Brain microvascular endothelial cell (primary cell): ENCODE measurements around the gene DYSF.

Source experiments
- DNase-seq: peaks from one replicate; pipeline ENCODE4 v3.0.0-alpha.2; 2020
- H3K27ac ChIP-seq: fragments of 250-450 bp; sonication (Bioruptor Pico); 2 replicates; pipeline ENCODE4 v1.5.1; 2020; ENCODE audit warnings: mild to moderate bottlenecking, moderate library complexity
- H3K27me3 ChIP-seq: fragments of 250-450 bp; sonication (Bioruptor Pico); replicated peaks from 2 replicates; pipeline ENCODE4 v1.5.1; 2020; ENCODE audit warnings: mild to moderate bottlenecking
- H3K36me3 ChIP-seq: fragments of 250-450 bp; sonication (Bioruptor Pico); replicated peaks from 2 replicates; pipeline ENCODE4 v1.5.1; 2020; ENCODE audit warnings: mild to moderate bottlenecking
- H3K4me3 ChIP-seq: 2 replicates; pipeline ENCODE4 v1.5.1; 2011; ENCODE audit warnings: low read depth, mild to moderate bottlenecking, control low read depth, low read length, moderate library complexity
- in situ Hi-C: cut with HindIII; loops from 2 replicates; pipeline ENCODE4 v1.10.0; 2017; ENCODE audit warnings: low sequenced_read_pairs, low pct_ligation_motif_present
- TF ChIP-seq, protein P1 (sequence below): IDR thresholded peaks from 2 replicates; pipeline ENCODE4 v1.5.1; 2011; ENCODE audit warnings: low read depth, mild to moderate bottlenecking, moderate library complexity, low read length, control low read depth, inconsistent platforms; ENCODE audit errors: missing control alignments

DYSF gene

GRCh38 chr2:71466301-71467179, 13.2 kb downstream of the DYSF start:
- in situ Hi-C loops = no loop called here
- no peak for DNase-seq
- H3K27ac ChIP-seq = no peak overlapping the region
- peak overlapping the region; percentile 69 for H3K4me3 ChIP-seq
- H3K36me3 ChIP-seq = no peaks in the 10 kb centered on the region
- H3K27me3 ChIP-seq = no peaks in the 10 kb centered on the region
- TF ChIP-seq, protein P1, sequence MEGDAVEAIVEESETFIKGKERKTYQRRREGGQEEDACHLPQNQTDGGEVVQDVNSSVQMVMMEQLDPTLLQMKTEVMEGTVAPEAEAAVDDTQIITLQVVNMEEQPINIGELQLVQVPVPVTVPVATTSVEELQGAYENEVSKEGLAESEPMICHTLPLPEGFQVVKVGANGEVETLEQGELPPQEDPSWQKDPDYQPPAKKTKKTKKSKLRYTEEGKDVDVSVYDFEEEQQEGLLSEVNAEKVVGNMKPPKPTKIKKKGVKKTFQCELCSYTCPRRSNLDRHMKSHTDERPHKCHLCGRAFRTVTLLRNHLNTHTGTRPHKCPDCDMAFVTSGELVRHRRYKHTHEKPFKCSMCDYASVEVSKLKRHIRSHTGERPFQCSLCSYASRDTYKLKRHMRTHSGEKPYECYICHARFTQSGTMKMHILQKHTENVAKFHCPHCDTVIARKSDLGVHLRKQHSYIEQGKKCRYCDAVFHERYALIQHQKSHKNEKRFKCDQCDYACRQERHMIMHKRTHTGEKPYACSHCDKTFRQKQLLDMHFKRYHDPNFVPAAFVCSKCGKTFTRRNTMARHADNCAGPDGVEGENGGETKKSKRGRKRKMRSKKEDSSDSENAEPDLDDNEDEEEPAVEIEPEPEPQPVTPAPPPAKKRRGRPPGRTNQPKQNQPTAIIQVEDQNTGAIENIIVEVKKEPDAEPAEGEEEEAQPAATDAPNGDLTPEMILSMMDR = no peak

- H3K36me3 ChIP-seq = no peaks in the 10 kb centered on the region
- no peak for DNase-seq
- in situ Hi-C loops = no loop called here
- H3K27me3 ChIP-seq = no peaks in the 10 kb centered on the region
- peak overlapping the region; percentile 69 for H3K4me3 ChIP-seq
- H3K27ac ChIP-seq = no peak overlapping the region
- TF ChIP-seq, protein P1 = no peak
These were observed 13.9 kb downstream of the DYSF start for GRCh38 chr2:71467180-71467815.

- in situ Hi-C loops = no loop called here
- TF ChIP-seq, protein P1 = no peak
- no peak for DNase-seq
- no peak overlapping the region for H3K27ac ChIP-seq
- H3K36me3 ChIP-seq = no peaks in the 10 kb centered on the region
- no peaks in the 10 kb centered on the region for H3K27me3 ChIP-seq
- H3K4me3 ChIP-seq = no peak overlapping the region
These were observed 15.1 kb downstream of the DYSF start for GRCh38 chr2:71468279-71469015.

DNA sequence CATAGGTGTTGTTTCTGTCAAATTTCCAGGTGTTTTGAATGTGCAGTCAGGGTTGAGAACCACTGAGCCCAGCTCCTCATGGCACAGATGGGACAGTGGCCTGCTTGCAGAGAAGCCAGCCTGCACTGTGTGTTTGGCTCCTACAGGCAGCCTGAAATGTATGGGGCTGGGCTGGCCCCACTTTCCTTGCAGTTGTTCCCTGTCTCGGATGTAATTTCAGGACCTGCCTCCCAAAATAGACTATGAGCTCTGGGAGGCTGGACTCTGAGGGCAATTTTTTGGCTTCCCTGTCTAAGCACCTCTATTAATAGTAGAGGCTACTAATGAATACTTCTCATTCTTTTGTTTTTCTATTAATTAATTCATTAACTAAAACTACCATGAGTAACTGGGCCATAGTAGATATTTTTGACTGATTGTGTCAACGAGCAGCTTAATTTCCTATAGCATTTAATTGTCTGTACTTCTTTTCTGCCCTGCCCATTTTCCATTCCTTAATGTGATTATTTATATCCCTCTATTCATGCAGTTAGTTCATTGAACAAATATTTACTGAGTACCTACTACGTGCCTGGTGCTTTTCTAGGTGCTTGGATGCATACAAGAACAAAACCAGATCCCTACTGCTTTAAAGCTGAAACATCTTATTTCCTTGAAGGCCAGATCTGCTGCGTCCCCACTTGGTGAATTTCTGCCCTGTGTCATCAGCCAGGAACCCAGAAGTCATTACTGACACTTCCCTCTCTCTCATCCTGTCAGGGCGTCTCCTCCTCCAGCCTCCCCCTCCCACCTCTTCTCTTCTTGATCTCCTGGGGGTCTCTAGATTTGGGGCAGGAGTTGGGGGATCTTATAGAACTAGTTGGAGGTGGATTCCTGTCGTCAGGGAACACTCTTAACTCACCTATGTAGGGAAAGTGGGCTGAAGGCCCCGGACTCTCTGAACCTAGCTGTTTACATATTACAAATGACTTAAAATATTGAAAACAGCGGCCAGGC, 16.3 kb downstream of the DYSF start:
- TF ChIP-seq, protein P1 = no peak

GRCh38 chr2:71471276-71471675, 17.9 kb downstream of the DYSF start:
- H3K4me3 ChIP-seq = no peak overlapping the region
- in situ Hi-C loops = no loop called here
- TF ChIP-seq, protein P1 = no peak
- H3K27ac ChIP-seq = peak overlapping the region; percentile 40
- H3K36me3 ChIP-seq = no peaks in the 10 kb centered on the region
- DNase-seq = peak; percentile 90
- H3K27me3 ChIP-seq = no peaks in the 10 kb centered on the region

More for the DNA sequence above, 16.3 kb downstream of the DYSF start:
- Histone ChIP-seq H3K4me3 (no peak overlapping the region), H3K27me3 (no peaks in the 10 kb centered on the region), H3K27ac (no peak overlapping the region), H3K36me3 (no peaks in the 10 kb centered on the region)
- DNase-seq = no peak
- in situ Hi-C loops = no loop called here
